ENCODE measurements around the gene CCL8.

GRCh38 chr17:34351096-34351495 is 31.9 kb downstream of the CCL8 start:
- TF ChIP-seq POLR2AphosphoS5 (IDR thresholded peaks at IDR 0.05) (no peak), CTCF (IDR thresholded peaks at IDR 0.05) (no peak)

All from sigmoid colon (tissue), 4 donors.